B cell (primary cell): ENCODE measurements around the gene TFF3.

Experiments used
- EZH2 ChIP-seq: IDR thresholded peaks from 2 replicates; pipeline ENCODE4 v1.6.1; 2012; ENCODE audit warnings: borderline replicate concordance, low read depth, mild to moderate bottlenecking, moderate library complexity, low read length; ENCODE audit not compliant: insufficient read depth, poor library complexity, severe bottlenecking
- TF ChIP-seq, protein P1 (sequence below): fragments of 200-600 bp; IDR thresholded peaks from one replicate; pipeline ENCODE4 v1.8.0; 2022; ENCODE audit warnings: antibody characterized with exemption, mild to moderate bottlenecking

DNA sequence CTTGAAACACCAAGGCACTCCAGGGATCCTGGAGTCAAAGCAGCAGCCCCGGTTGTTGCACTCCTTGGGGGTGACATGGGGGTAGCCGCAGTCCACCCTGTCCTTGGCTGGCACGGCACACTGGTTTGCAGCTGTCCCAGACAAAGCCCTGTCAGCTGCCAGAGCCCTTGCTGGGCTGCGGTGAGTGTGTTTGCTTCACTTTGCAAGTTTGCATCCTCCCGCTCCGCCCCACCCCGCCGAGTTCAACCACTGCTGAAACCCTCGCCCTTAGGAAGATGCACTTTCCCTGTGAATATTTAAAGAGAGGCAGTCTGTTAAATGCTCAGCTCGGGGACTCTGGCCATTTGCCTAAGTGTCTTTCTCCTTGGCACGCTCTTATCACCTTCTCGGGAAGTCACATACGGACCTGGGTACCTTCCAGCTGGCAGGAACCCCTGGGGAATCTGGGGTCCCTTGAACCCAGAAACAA is 1.7 kb downstream of the TFF3 start:
- TF ChIP-seq, protein P1, sequence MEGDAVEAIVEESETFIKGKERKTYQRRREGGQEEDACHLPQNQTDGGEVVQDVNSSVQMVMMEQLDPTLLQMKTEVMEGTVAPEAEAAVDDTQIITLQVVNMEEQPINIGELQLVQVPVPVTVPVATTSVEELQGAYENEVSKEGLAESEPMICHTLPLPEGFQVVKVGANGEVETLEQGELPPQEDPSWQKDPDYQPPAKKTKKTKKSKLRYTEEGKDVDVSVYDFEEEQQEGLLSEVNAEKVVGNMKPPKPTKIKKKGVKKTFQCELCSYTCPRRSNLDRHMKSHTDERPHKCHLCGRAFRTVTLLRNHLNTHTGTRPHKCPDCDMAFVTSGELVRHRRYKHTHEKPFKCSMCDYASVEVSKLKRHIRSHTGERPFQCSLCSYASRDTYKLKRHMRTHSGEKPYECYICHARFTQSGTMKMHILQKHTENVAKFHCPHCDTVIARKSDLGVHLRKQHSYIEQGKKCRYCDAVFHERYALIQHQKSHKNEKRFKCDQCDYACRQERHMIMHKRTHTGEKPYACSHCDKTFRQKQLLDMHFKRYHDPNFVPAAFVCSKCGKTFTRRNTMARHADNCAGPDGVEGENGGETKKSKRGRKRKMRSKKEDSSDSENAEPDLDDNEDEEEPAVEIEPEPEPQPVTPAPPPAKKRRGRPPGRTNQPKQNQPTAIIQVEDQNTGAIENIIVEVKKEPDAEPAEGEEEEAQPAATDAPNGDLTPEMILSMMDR = no peak
- TF ChIP-seq EZH2 = no peak
